ENCODE data around the gene SLC6A11.

Gene SLC6A11

GRCh38 chr3:10816019-10816862 lies at the start of gene SLC6A11:
Gene SLC6A11 (plus strand): TSS chr3:10816228. CDS start chr3:10816266, 38 bp downstream.
- no peak for DNase-seq (ENCODE audit: low spot score)

DNA sequence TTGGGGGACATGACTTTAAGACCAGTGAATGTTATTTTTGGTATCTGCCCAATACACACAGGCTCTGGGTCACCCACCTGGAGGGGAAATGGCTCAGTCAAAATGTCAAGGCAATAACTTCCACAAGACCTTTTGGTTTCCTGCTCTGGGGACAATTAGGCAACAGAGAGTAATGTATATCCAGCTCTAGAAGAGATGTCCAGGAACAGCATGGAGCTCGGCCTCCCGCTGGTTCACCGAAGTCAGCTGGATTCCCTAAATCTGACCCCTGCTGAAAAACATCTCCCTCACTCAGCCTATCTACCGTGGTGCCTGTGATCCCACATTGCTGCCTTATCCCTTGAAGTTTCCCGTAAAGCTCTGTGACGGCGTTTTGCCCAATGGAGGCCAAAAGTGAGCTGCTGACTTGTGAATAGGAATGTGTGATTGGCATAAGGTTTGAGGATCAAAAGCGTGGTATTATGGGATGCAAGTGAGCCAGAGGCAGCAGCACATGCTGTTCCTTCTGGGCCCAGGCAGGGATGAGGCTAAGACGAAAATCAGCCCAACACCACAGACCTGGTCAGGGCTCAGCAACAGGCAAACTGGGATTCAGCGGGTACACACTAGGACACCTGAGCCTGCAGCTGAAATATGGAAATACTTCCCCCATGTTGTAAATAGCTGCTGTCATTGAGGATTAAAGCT lies 47.2 kb upstream of the SLC6A11 start:
- DNase-seq (ENCODE audit: low spot score), result no peak

DNA sequence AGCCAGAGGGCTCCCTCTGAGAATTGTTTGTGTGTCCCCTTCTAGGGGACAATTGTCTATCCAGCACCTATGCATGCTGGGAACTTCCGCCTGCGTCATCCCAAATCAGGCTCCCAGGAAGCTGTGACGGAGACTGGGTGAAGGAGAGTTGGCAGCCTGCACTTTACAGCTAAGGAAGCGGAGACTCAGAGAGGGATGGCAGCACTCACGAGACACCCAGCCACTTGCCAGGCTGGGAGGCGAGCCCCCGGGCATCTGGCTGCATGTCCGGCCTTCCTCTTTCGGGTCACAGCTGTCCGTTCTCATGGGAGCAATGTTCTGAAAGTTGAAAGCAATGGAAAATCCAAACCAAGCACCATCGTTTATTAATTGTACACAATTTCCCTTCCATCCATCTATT lies 45.5 kb upstream of the SLC6A11 start:
- DNase-seq (ENCODE audit: low spot score), result no peak

DNA sequence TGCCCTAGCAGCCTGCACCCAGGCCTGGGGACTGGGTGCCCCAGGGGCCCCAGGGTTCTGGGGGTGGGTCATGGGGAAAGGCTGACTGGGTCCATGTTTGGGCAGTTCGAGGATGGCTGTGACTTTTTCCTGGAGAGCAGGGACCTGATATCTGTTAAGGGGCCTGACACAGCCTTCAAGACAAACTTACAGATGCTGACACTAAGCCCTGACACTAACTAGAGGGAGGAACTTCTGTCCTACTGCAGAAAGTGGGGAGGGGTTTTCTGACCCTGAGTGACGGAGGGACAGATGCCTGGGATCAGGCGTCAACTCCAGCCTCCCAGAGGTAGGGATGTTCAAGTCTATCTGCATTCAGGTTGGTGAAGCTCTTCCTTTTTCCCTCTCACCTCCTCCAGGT lies 45.0 kb upstream of the SLC6A11 start:
- DNase-seq (ENCODE audit: low spot score), result no peak

GRCh38 chr3:10771486-10772270 lies 44.4 kb upstream of the SLC6A11 start:
- no peak for DNase-seq (ENCODE audit: low spot score)

DNA sequence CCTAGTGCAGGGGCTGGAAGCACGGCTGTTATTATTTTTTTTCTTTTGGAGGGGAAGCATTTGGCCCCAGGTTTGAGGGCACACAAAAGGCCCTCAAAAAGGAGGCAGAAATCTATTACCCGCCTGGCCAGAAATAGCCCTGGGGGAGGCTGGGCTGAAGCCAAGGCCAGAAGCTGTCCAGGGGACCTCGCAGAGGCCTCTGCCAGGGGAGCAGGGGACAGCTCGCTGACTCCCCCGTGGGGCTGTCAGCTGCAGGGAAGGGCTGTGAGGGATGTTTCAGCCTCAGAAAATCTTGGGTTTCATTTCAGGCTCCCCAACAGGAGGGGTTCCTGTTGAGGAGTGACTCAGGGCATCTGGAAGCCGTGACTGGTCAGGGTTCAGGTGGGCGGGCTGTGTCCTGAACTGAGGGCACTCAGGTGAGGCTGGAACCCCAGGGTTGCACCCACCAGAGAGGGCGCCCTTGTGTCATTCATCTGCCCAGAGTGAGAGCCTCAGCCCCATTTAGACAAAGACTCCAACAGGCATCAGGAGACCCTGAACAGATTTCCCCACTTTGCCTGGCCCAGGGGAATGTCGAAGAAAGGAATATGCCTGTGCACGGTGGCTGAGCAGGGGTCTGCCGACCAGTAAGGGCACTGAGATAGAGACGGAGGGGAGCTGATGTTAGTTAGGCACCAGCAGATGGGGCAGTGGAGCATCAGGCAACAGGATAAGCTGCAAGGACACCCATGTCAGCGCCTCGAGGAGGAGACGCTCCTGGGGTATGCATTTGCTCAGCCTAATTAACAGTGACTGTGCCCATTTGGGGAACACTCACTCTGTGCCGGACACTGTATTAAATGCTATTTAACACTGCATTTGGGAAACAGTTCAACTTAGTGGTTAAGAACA lies 43.5 kb upstream of the SLC6A11 start:
- DNase-seq (ENCODE audit: low spot score), result no peak

DNA sequence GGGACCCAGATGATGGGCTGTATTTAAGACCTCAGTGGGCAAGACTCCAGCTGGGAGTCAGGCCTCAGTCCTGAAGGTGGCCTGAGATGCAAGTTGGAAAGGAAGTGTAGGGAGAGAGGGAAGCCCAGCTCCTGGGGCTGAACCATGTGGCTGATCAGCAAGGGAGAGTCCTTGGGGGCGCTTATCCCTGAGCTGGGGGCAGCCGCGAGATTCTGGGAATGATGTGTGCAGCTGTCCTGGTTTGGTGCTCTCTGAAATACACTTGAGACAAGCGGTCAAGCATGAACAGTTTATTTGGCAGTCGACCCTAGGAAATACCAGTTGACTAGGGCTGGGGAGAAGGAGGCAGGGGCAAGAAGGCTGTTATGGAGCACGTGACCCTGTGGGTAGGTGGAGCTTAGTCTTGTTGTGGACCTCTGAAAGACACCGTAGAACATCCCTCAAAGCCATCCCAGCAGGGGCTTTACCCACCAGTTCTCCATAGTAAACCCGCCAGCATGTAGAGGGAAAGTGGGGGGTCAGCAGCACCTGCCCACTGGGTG lies 41.8 kb upstream of the SLC6A11 start:
- no peak for DNase-seq (ENCODE audit: low spot score)

DNA sequence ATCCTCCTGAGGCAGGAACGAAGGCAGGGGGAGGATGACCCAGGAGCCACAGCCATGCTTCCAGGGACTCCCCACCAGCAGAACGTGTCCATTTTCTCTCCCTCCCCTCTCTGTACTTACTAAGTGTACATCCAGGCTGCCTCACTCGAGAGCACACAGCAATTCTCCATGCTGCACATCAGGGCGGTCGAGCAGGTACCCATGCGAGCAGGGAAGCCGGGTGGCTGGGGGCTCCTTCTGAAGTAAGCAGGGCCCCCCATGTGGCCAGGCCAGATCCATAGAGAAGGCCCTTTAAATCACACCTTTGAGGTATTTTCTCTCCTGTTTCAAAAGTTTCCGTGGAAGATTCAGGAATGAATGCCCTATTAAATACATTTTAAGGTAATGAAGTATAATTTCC lies 41.2 kb upstream of the SLC6A11 start:
- DNase-seq (ENCODE audit: low spot score), result no peak

DNA sequence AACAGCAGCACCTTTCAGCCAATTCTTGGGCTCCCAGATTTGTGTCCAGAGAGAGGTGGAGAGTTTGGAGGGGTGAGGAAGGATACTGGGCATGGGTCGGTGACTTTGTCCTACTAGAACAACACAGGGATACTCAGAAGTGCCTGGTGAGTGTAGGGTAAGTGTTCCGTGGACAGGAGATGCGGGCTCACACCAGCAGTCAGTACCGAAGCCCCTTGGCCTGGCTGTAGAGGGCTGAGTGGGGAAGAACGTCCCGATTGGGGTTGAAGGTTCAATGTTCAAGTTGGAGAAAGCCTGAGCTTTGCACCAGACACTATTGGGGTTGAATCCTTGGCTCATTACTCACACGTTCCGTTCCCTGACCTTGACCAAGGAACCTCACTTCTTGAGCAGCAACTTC lies 40.8 kb upstream of the SLC6A11 start:
- DNase-seq (ENCODE audit: low spot score), result no peak

DNA sequence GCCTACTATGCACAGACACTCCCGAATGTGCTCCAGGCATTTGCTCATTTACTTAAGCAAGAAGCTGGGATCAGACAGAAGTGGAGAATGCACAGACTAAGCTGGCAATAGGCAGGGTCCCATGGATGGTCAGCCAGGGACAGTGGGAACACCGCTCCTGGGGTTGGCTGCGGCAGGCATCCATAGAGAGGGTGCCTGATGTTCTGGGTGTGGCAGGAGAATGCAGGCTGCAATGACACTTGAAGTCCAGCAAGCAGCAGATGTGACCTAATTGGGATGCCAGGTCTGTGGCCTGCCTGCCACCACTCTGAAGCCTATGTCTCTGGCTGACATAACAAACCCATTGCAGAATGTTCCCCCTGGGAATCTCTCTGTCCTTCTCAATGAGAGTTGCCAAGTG lies 40.2 kb upstream of the SLC6A11 start:
- no peak for DNase-seq (ENCODE audit: low spot score)

GRCh38 chr3:10777627-10778026 lies 38.4 kb upstream of the SLC6A11 start:
- no peak for DNase-seq (ENCODE audit: low spot score)

DNA sequence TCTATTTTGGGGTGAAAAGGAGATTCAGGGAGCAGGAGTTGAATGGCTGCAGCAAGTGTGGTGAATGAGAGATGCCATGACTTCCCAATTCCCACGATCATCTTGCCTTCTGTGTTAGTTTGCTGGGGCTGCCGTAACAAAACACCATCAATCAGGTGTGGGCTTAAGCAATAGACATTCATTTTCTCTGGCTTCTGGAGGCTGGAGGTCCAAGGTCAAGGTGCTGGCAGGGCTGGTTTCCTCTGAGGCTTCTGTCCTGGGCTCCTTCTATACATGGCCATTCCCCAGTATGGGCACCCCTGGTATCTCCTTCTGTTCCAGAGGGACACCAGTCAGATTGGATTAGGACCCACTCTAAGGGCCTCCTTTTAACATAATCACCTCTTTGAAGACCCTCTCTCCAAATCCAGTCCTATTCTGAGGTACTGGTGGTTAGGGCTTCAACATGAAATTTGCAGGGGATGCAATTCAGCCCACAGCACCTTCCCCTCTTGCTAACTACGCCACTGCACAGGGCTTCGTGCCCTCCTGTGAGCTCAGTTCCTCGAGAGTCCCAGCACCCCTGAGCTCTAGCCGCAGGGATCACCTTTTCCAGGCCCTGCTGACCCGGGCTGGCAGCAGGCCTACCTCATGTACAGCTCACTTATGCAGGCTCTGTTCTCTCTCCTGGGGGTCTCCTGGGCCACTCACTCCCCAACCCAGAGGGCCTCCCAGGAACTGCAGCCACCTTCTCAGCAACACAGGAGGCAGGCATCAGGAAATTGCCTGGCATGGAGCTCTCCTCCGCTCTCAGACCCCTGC lies 37.3 kb upstream of the SLC6A11 start:
- DNase-seq (ENCODE audit: low spot score), result no peak

DNA sequence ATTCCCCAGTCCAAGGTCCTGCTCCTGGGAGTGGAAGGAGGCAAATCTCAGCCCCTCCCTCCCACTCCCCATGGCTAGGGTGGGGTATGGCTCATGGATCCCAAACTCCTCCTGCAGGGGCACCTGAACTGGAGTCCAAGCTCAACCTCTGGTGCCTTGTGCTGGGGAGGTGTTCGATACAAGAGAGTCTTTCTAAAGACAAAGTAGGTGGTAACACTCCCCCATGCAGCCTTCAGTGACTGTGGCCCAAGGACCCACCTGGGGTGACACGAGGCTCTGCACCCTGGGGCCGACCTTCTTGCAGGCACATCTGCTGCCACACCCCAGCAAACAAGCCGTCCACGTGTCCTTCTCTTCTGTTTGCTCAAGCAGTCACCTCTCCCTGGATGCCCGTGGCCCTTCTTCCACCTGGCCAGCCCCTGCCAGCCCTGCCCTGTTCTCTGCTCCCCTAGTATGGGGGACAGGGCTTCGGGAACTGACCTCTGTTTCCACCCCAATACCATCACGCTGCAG lies 36.7 kb upstream of the SLC6A11 start:
- no peak for DNase-seq (ENCODE audit: low spot score)

DNA sequence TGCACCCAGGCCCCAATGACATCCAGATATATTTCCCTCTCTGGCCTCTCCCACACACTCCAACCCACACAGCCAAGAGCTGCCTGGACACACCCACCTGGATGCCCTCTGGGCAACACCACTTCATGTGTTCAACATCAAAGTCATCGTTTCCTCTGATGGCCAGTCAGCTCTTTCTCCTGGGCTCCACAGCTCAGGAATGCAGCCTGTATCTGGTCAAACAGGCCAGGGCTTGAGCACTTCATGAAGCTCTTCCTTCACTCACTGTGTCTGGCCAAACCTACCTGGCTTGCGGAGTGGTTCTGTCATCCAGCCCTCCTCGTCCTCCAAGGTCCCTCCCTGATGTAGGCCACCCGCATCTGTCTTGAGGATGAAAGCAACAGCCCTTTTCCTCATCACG lies 35.8 kb upstream of the SLC6A11 start:
- DNase-seq (ENCODE audit: low spot score), result no peak

DNA sequence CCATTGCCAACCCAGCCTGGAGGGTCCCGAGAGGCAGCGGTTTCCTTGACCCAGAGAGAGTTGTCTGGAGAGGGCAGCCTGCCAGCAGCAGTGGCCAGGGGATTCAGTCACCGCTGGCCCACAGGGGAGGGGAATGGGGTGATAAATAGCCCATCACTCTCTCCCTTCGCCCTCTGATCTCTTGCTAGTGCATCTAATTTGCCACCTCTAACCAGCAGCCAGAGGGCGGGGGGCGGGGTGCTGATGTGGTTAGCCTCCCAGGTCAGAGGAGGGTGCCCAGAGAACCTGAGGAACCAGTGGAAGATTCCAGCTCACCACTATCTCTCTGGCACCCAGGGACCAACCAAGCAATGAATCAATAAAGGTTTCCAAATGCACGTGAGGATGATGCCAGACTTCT lies 35.1 kb upstream of the SLC6A11 start:
- DNase-seq (ENCODE audit: low spot score), result no peak

DNA sequence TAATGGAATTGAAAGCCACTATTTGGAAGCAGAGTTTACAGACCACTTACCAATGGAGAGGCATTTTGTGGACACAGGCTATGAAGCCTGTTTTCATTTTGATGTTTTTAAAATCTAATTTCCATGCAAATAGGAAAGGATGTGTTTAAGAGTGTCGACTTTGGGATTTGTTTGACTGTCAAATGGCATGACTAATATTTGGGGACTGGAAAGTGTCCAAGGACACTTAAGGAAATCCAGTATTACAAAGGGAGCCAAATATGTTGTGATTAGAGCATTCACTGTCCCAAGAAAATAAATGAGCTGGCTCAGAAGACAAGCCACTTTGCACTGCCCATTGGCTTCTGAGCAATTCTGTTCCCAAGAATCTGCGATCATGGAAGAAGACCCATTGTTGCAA lies 34.0 kb upstream of the SLC6A11 start:
- no peak for DNase-seq (ENCODE audit: low spot score)

GRCh38 chr3:10783360-10784351 lies 32.4 kb upstream of the SLC6A11 start:
- DNase-seq (ENCODE audit: low spot score), result peak; percentile 24

DNA sequence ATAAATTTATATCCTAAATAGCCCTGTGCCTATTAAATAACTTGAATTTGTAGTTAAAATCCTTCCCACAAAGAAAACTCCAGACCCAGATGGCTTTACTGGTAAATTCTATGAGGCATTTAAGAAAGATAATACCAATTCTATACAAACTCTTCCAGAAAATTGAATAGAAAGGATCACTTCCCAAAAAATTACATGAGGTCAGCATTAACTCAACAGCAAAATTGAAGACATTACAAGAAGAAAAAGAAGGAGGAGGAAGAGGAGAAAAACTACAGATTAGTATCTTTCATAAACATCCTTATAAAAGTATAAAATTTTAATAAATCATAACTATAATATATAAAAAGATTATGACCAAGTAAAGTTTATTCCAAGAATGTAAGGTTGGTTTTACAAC lies 29.4 kb upstream of the SLC6A11 start:
- DNase-seq (ENCODE audit: low spot score), result no peak

GRCh38 chr3:10788451-10788850 lies 27.6 kb upstream of the SLC6A11 start:
- DNase-seq (ENCODE audit: low spot score), result no peak

Data from hepatic stellate cell (primary cell).